K562 (cell line): ENCODE data around the gene XPC. TPM values are rescaled to one million over a fixed set of nuclear protein-coding genes. Genes with fewer than 3 reads are reported as not detected.

Source experiments
- ATAC-seq: fragments of 200-7000 bp; cut with Tn5 transposase; 3 replicates; pipeline ENCODE4 v1.9.1; 2020; ENCODE audit warnings: moderate library complexity
- BruUV-seq: library from RNA; stranded (reverse); fragments of 400-500 nt; replicated peaks from 2 replicates; lab custom pipeline; 2021; lab: Mats Ljungman, UMichigan
- CTCF ChIA-PET: fragments of 300-600 bp; formaldehyde crosslinking; extraction: SDS; loops from one replicate; lab custom pipeline; 2021; ENCODE audit warnings: low intra/inter-chr PET ratio; lab: Yijun Ruan, JAX
- POLR2A ChIA-PET: fragments of 300-600, 350-650 bp; sonication (Branson Sonifier 250); formaldehyde crosslinking; extraction: SDS; loops from one replicate; lab custom pipeline; 2021; ENCODE audit warnings: antibody characterized with exemption, inconsistent platforms; lab: Yijun Ruan, JAX
- DNase-seq, 4 experiments: peaks; one replicate each; pipeline versions ENCODE4 v3.0.0 to v3.0.0-alpha.2; 2011 to 2018; ENCODE audit warnings: low spot score in 3 of 4, mixed read lengths in 3 of 4; ENCODE audit errors: extremely low read depth in 1 of 4
- FAIRE-seq: peaks from 2 replicates; lab custom pipeline; 2011; peaks lifted over from hg19 to GRCh38; lab: Jason Lieb, UNC
- H2AFZ ChIP-seq: 2 replicates; pipeline ENCODE4 v1.6.0; 2011; ENCODE audit warnings: low read depth, low read length, control low read depth, inconsistent platforms
- H3K27ac ChIP-seq: fragments of 200-600 bp; 3 replicates; pipeline ENCODE4 v1.8.0; 2011; ENCODE audit warnings: low read depth, mild to moderate bottlenecking, control low read depth, inconsistent platforms, low read length, moderate library complexity, mixed read lengths; ENCODE audit errors: extremely low read depth
- H3K27me3 ChIP-seq, 2 experiments: fragments of 300-600 bp in 1 of 2; 2 replicates in 1 of 2; 3 replicates in 1 of 2; pipeline versions ENCODE4 v1.6.0 to v1.8.0; 2011; ENCODE audit warnings: inconsistent platforms in 2 of 2, low read length in 2 of 2, mild to moderate bottlenecking in 1 of 2, mixed read lengths in 1 of 2, moderate library complexity in 1 of 2; ENCODE audit not compliant: control insufficient read depth in 2 of 2, insufficient read depth in 2 of 2
- H3K36me3 ChIP-seq: fragments of 300-600 bp; 3 replicates; pipeline ENCODE4 v1.8.0; 2011; ENCODE audit warnings: mild to moderate bottlenecking, low read length, inconsistent platforms; ENCODE audit not compliant: control insufficient read depth, insufficient read depth
- H3K4me1 ChIP-seq, 2 experiments: fragments of 200-600 bp in 1 of 2; replicated peaks in 1 of 2; 2 replicates in 1 of 2; 3 replicates in 1 of 2; pipeline versions ENCODE4 v1.5.1 to v1.8.0; 2011; ENCODE audit warnings: inconsistent platforms in 2 of 2, low read length in 2 of 2, mild to moderate bottlenecking in 1 of 2, mixed read lengths in 1 of 2, moderate library complexity in 1 of 2; ENCODE audit not compliant: control insufficient read depth in 2 of 2, insufficient read depth in 2 of 2
- H3K4me2 ChIP-seq: 2 replicates; pipeline ENCODE4 v1.6.1; 2011; ENCODE audit warnings: low read length, control low read depth, inconsistent platforms, mixed read lengths; ENCODE audit not compliant: insufficient read depth
- H3K4me3 ChIP-seq: fragments of 200-600 bp; sonication (generic), shearing (Covaris generic); 2 replicates; pipeline ENCODE4 v1.5.1; 2016; ENCODE audit warnings: control low read depth, inconsistent platforms
- H3K79me2 ChIP-seq: fragments of 200-600 bp; 3 replicates; pipeline ENCODE4 v1.8.0; 2011; ENCODE audit warnings: low read length, inconsistent platforms; ENCODE audit not compliant: control insufficient read depth, insufficient read depth
- H3K9ac ChIP-seq, 2 experiments: 2 replicates each; pipeline versions ENCODE4 v1.6.0 to v1.6.1; 2011; ENCODE audit warnings: low read depth in 2 of 2, low read length in 2 of 2, control low read depth in 1 of 2, inconsistent platforms in 1 of 2, mild to moderate bottlenecking in 1 of 2, mixed read lengths in 1 of 2; ENCODE audit not compliant: insufficient read depth in 1 of 2
- H3K9me1 ChIP-seq: one replicate; pipeline ENCODE4 v1.6.0; 2011; ENCODE audit warnings: inconsistent platforms, mild to moderate bottlenecking, low read length, moderate library complexity; ENCODE audit not compliant: control insufficient read depth, insufficient read depth
- H3K9me3 ChIP-seq: replicated peaks from 2 replicates; pipeline ENCODE4 v1.5.1; 2011; ENCODE audit warnings: low read depth, low read length, inconsistent platforms; ENCODE audit not compliant: control insufficient read depth, insufficient read depth
- H4K20me1 ChIP-seq: replicated peaks from 2 replicates; pipeline ENCODE4 v1.6.1; 2011; ENCODE audit warnings: low read length, inconsistent platforms, mixed read lengths; ENCODE audit not compliant: control insufficient read depth, insufficient read depth
- POLR2G ChIP-seq: fragments of 200-400 bp; formaldehyde crosslinking; IDR thresholded peaks from 2 replicates; pipeline ENCODE4 v1.6.1; 2017; ENCODE audit warnings: low read depth, mild to moderate bottlenecking, antibody characterized with exemption, low read length, moderate library complexity
- SNRNP70 ChIP-seq: fragments of 200-400 bp; formaldehyde crosslinking; optimal IDR thresholded peaks from 2 replicates; pipeline ENCODE3; 2017; ENCODE audit warnings: low read depth, low read length
- ZNF77 ChIP-seq: fragments of 250-450 bp; sonication (Bioruptor Pico); IDR thresholded peaks from 2 replicates; pipeline ENCODE4 v1.5.0; 2020
- ZSCAN32 ChIP-seq: fragments of 450-650 bp; formaldehyde crosslinking; IDR thresholded peaks from 2 replicates; pipeline ENCODE4 v1.4.0; 2020; ENCODE audit warnings: mild to moderate bottlenecking, moderate library complexity
- WGBS: fragments of 100-300 bp; shearing (Covaris generic); methylation state at CpG from one replicate; pipeline ENCODE4 v1.1.6; 2016; ENCODE audit warnings: low coverage, mixed read lengths; ENCODE audit not compliant: insufficient coverage; ENCODE audit errors: missing lambda C conversion rate; 5-methylcytosine and 5-hydroxymethylcytosine counted together
- in situ Hi-C: fragments of 300-500 bp; cut with MboI; formaldehyde crosslinking; loops from 4 replicates; pipeline ENCODE4 v1.15.0; 2018; ENCODE audit warnings: inconsistent platforms, mixed read lengths
- intact Hi-C: fragments of 100-400 bp; cut with micrococcal nuclease; formaldehyde crosslinking; loops from 2 replicates; pipeline ENCODE4 v1.14.2; 2022
- polyA plus RNA-seq, 8 experiments: library from polyadenylated mRNA; depleted of rRNA in 4 of 8; stranded (reverse) in 5 of 8; unstranded in 3 of 8; fragments of >200 nt; fragmentation: Nextera tagmentation in 2 of 8; fragmentation: Illumina TruSeq in 1 of 8; extraction: Ambion mirVana in 2 of 8; extraction: Trizol in 1 of 8; gene quantifications; 2 replicates each; pipeline versions ENCODE4 v1.2.1 to v1.2.3, GENCODE V29; 2011 to 2014; ENCODE audit warnings: inconsistent platforms in 1 of 8, missing spikeins in 1 of 8
- total RNA-seq, 7 experiments: library from RNA; depleted of rRNA in 6 of 7; stranded (reverse); fragments of >200 nt in 6 of 7; fragmentation: Illumina TruSeq in 2 of 7; extraction: Trizol in 2 of 7; gene quantifications; 2 replicates each; pipeline versions ENCODE4 v1.2.1 to v1.2.3, GENCODE V29; 2011 to 2021; ENCODE audit warnings: low replicate concordance in 1 of 7
- TF ChIP-seq, protein P1 (sequence below): sonication (generic); formaldehyde crosslinking; IDR thresholded peaks from 2 replicates; pipeline ENCODE4 v1.8.0; 2022; ENCODE audit warnings: mild to moderate bottlenecking, missing genetic modification reagents

The XPC gene
- total and polyA plus RNA-seq, 9 of the 15 experiments (the other 6 are each of a cell fraction or from before 2014, with no cell fraction given) = 3.8 to 54.7 (median 41.3) TPM

DNA sequence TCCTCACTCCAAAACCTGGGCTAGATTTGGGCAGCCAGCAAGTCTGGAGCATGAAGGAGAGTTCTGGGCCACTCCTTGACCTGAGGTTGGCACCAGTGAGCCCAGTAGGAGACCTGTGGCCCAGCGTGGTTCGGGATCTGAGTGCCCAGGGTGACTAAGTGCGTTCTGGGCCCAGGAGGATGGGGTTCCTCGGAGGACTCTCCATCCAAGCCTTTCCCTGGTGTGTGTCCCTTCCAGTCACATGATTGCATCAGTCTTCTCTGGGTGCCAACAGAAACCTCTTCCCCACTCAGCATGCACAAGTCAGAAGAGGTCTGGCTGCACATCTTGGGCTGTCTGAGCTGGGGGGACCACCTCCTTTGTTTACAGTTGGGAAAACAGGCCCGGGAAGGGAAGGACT, 38.6 kb downstream of the XPC start (continued):
- TF ChIP-seq, protein P1, sequence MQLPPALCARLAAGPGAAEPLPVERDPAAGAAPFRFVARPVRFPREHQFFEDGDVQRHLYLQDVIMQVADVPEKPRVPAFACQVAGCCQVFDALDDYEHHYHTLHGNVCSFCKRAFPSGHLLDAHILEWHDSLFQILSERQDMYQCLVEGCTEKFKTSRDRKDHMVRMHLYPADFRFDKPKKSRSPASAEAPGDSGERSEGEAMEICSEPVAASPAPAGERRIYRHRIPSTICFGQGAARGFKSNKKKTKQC (CRISPR knock-in tag) = no peak
- no peak for TF ChIP-seq ZNF77 (CRISPR knock-in tag)

DNA sequence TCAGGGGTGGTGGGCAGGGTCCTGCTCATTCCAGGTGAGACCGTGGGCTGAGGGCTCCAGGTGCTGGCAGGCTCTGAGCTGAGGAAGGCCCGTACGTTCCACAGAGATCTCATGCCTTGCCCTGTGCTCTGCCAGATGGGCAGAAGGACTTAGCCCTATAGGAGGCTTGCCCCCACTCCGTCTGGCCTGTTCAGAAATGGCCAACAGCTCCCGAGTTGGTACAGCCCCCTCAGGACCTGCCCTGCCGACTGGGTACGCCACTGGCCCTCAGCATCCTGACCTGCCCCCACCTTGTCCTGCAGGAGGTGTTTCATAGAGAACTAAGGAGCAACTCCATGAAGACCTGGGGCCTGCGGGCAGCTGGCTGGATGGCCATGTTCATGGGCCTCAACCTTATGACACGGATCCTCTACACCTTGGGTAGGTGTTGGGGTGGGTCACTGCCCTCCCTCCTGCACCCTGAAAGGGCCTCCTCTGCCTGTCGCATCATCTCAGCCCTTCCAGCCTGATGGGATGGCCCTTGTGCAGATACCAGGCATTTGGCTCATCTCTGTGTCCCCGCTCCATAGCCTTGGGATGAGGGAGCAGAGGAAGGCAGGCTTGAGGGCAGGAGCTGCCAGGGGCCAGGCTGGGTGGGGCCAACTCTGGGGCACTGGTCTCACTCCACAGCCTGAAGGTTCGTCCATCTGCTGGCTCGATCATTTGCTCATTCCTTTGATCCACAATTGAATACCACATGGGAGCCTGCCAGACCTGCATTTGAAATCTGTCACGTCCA, 39.3 kb downstream of the XPC start:
- peak overlapping the region in 1 of 2 experiments; percentile 4; a peak in 1 of 4 replicates for H3K9ac ChIP-seq
- ATAC-seq = no peak
- H3K9me3 ChIP-seq = no peaks in the 10 kb centered on the region
- no peak for FAIRE-seq
- ChIA-PET POLR2A (interaction anchor here (0.6 to 4.2 kb wide), 4 partner anchors 12 to 523 kb away, joined by 3 to 24 read pairs (median 3); partner anchors contain the start of genes CHCHD4 and TMEM43), CTCF (no interaction called here)
- H2AFZ ChIP-seq = no peak overlapping the region
- in situ Hi-C loops (no loop called here), intact Hi-C loops (no loop called here)
- H4K20me1 ChIP-seq = no peaks in the 10 kb centered on the region; the same call in 1 of the 2 replicates
- H3K9me1 ChIP-seq = no peaks in the 10 kb centered on the region
- peaks cover 71% of the 10 kb centered on the region; the same call in 2 of the 3 replicates for H3K36me3 ChIP-seq
- no peaks in the 10 kb centered on the region for H3K79me2 ChIP-seq
- H3K4me2 ChIP-seq = no peak overlapping the region
- no peak overlapping the region for H3K27ac ChIP-seq
- no peaks in the 10 kb centered on the region for H3K27me3 ChIP-seq
- BruUV-seq = no TSS peak
- 82% methylated on average over 14 of the region's 14 CpGs for WGBS
- H3K4me1 ChIP-seq = peaks cover 3 to 5% of the 10 kb centered on the region in 2 experiments; a peak in 4 of 5 replicates
- DNase-seq = no peak
- TF ChIP-seq ZSCAN32 = no peak
- peak; percentile 40; the same call in 1 of the 2 replicates for TF ChIP-seq POLR2G
- TF ChIP-seq SNRNP70 = peak; percentile 37
- H3K4me3 ChIP-seq = no peak overlapping the region
